ENCODE measurements around the gene KHK. TPM values are rescaled to one million over a fixed set of nuclear protein-coding genes. Genes with fewer than 3 reads are reported as not detected.

KHK gene
- total and polyA plus RNA-seq, 9 of the 15 experiments (the other 6 are each of a cell fraction or from before 2014, with no cell fraction given): 1.5 to 10.7 (median 5.2) TPM

DNA sequence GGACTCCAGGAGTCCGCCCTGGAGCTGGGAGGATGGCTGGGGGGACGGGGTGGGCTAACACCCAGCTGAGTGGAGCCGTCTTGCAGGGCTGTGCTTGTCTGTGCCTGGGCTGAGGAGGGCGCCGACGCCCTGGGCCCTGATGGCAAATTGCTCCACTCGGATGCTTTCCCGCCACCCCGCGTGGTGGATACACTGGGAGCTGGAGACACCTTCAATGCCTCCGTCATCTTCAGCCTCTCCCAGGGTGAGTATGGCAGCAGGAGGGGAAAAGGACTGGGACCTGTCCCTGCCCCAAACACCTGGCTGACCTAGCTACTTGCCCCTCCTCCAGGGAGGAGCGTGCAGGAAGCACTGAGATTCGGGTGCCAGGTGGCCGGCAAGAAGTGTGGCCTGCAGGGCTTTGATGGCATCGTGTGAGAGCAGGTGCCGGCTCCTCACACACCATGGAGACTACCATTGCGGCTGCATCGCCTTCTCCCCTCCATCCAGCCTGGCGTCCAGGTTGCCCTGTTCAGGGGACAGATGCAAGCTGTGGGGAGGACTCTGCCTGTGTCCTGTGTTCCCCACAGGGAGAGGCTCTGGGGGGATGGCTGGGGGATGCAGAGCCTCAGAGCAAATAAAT is 12.9 kb downstream of the KHK start:
- no peaks in the 10 kb centered on the region for H3K9me1 ChIP-seq (ENCODE audit: control insufficient read depth, insufficient read depth, low read length)
- no peaks in the 10 kb centered on the region for H3K9me3 ChIP-seq (replicated peaks; ENCODE audit: control insufficient read depth, insufficient read depth, low read depth, low read length)
- no peak for DNase-seq (ENCODE audit: extremely low read depth in 1 of 4, low spot score in 3 of 4)
- H3K4me3 ChIP-seq: no peak overlapping the region
- H3K79me2 ChIP-seq (ENCODE audit: control insufficient read depth, insufficient read depth, low read length): no peaks in the 10 kb centered on the region
- WGBS (ENCODE audit: insufficient coverage, low coverage, missing lambda C conversion rate): 76% methylated on average over 11 of the region's 19 CpGs
- POLR2A ChIA-PET: interaction anchor here (0.7 kb wide), 1 partner anchor 48 kb away, joined by 3 read pairs; the partner anchor contains the start of gene AGBL5
- H3K36me3 ChIP-seq (ENCODE audit: control insufficient read depth, insufficient read depth, low read length): no peaks in the 10 kb centered on the region
- CTCF ChIA-PET (ENCODE audit: low intra/inter-chr PET ratio): interaction anchor here (0.6 to 3.1 kb wide), 6 partner anchors 70 to 204 kb away, joined by 4 to 27 read pairs (median 12); no protein-coding TSS in a partner anchor
- no peak overlapping the region for H3K4me2 ChIP-seq (ENCODE audit: insufficient read depth, low read length)
- no peak for FAIRE-seq
- intact Hi-C loops (cut with micrococcal nuclease): loop anchor here (5.0 kb wide), 2 partner anchors 113 to 203 kb away; partner anchors contain the start of genes ATRAID and SLC5A6
- peak overlapping the region in 1 of 2 experiments; percentile 50; a peak in 2 of 4 replicates for H3K9ac ChIP-seq (ENCODE audit: insufficient read depth in 1 of 2, low read depth in 2 of 2, low read length in 2 of 2)
- in situ Hi-C loops (cut with MboI): loop anchor here (5.0 kb wide), 2 partner anchors 93 to 183 kb away; partner anchors contain the start of gene TRIM54
- no peak for ATAC-seq
- TF ChIP-seq MCM3 (IDR thresholded peaks at IDR 0.05) (no peak), U2AF1 (optimal IDR thresholded peaks at IDR 0.05; ENCODE audit: low read depth, low read length) (no peak), NFXL1 (CRISPR knock-in tag; IDR thresholded peaks at IDR 0.05) (no peak), ZC3H8 (IDR thresholded peaks at IDR 0.05) (no peak), ZNF253 (CRISPR knock-in tag; conservative IDR thresholded peaks at IDR 0.05) (no peak), KDM5B (IDR thresholded peaks at IDR 0.05; ENCODE audit: insufficient replicate concordance, low read depth, low read length) (no peak), ETS2 (tag; IDR thresholded peaks at IDR 0.05; ENCODE audit: borderline replicate concordance, poor library complexity, severe bottlenecking) (no peak), HCFC1 (IDR thresholded peaks at IDR 0.05; ENCODE audit: low read depth, low read length) (no peak), ZNF143 (CRISPR knock-in tag; IDR thresholded peaks at IDR 0.05) (no peak), ZNF717 (CRISPR knock-in tag; IDR thresholded peaks at IDR 0.05) (no peak), YBX1 (IDR thresholded peaks at IDR 0.05) (no peak), DMBX1 (CRISPR knock-in tag; IDR thresholded peaks at IDR 0.05; ENCODE audit: borderline replicate concordance) (no peak), ZBTB17 (CRISPR knock-in tag; IDR thresholded peaks at IDR 0.05) (no peak)
- TF ChIP-seq, protein P1, sequence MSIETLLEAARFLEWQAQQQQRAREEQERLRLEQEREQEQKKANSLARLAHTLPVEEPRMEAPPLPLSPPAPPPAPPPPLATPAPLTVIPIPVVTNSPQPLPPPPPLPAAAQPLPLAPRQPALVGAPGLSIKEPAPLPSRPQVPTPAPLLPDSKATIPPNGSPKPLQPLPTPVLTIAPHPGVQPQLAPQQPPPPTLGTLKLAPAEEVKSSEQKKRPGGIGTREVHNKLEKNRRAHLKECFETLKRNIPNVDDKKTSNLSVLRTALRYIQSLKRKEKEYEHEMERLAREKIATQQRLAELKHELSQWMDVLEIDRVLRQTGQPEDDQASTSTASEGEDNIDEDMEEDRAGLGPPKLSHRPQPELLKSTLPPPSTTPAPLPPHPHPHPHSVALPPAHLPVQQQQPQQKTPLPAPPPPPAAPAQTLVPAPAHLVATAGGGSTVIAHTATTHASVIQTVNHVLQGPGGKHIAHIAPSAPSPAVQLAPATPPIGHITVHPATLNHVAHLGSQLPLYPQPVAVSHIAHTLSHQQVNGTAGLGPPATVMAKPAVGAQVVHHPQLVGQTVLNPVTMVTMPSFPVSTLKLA (conservative IDR thresholded peaks at IDR 0.05): no peak
- H3K4me1 ChIP-seq (replicated peaks in 1 of 2; ENCODE audit: control insufficient read depth in 2 of 2, insufficient read depth in 2 of 2, low read length in 2 of 2): peaks cover 14 to 34% of the 10 kb centered on the region in 2 experiments; a peak in 4 of 5 replicates
- no peak overlapping the region for H3K27ac ChIP-seq (ENCODE audit: extremely low read depth, low read depth, low read length)
- no peaks in the 10 kb centered on the region for H4K20me1 ChIP-seq (replicated peaks; ENCODE audit: control insufficient read depth, insufficient read depth, low read length)
- no peaks in the 10 kb centered on the region for H3K27me3 ChIP-seq (ENCODE audit: control insufficient read depth in 2 of 2, insufficient read depth in 2 of 2, low read length in 2 of 2)
- no TSS peak for BruUV-seq (replicated peaks)
- no peak overlapping the region for H2AFZ ChIP-seq (ENCODE audit: low read depth, low read length)
